Adrenal gland (tissue), 12 donors: Measurements from ENCODE around the gene SAGE1. TPM values are rescaled to one million over a fixed set of nuclear protein-coding genes. Genes with fewer than 3 reads are reported as not detected.
"Not testable (repeated sequence)": the region's sequence is repeated elsewhere in the genome, so short reads cannot be mapped to it uniquely, and the experiment has no call there.

ENCODE experiments used
- DNase-seq, 7 donors: peaks; one replicate each; pipeline ENCODE4 v3.0.0-alpha.2; 2019 to 2020
- H3K27ac ChIP-seq, 5 donors: fragments of 200-600 bp; sonication (generic) in 4 of 5; 1 replicate in 3 of 5; 2 replicates in 2 of 5; pipeline versions ENCODE4 v1.5.1 to v1.8.0; 2016 to 2020; ENCODE audit warnings: mild to moderate bottlenecking in 1 of 5
- H3K27me3 ChIP-seq: fragments of 200-600 bp; 2 replicates; pipeline ENCODE4 v1.8.0; 2021
- H3K36me3 ChIP-seq, 2 donors: fragments of 200-600 bp; replicated peaks in 1 of 2; 1 replicate in 1 of 2; 2 replicates in 1 of 2; pipeline versions ENCODE4 v1.5.1 to v1.8.0; 2018 to 2022
- H3K4me1 ChIP-seq, 2 donors: fragments of 200-600 bp; replicated peaks in 1 of 2; 1 replicate in 1 of 2; 2 replicates in 1 of 2; pipeline versions ENCODE4 v1.5.1 to v1.8.0; 2018 to 2021
- H3K4me3 ChIP-seq, 4 donors: fragments of 200-600 bp; sonication (generic) in 3 of 4; one replicate each; pipeline ENCODE4 v1.5.1; 2016 to 2018
- H3K9me3 ChIP-seq, 3 donors: fragments of 200-600 bp; sonication (generic) in 1 of 3; replicated peaks in 1 of 3; 1 replicate in 2 of 3; 2 replicates in 1 of 3; pipeline versions ENCODE4 v1.5.1 to v1.8.0; 2016 to 2021
- CTCF ChIP-seq, 6 experiments: fragments of 450-650 bp in 4 of 6; fragments of 200-600 bp in 2 of 6; sonication (generic) in 1 of 6; IDR thresholded peaks; 1 replicate in 5 of 6; 2 replicates in 1 of 6; pipeline versions ENCODE4 v1.5.1 to v1.8.0; 2016 to 2021; ENCODE audit warnings: antibody characterized with exemption in 6 of 6, mild to moderate bottlenecking in 2 of 6, moderate library complexity in 1 of 6
- POLR2A ChIP-seq, 2 donors: fragments of 450-650 bp; IDR thresholded peaks; one replicate each; pipeline ENCODE4 v1.6.1; 2017; ENCODE audit warnings: antibody characterized with exemption in 2 of 2, mild to moderate bottlenecking in 2 of 2, moderate library complexity in 1 of 2
- WGBS, 4 donors: extraction: QIAGEN DNeasy Blood & Tissue Kit in 2 of 4; methylation state at CpG; one replicate each; pipeline versions ENCODE4 v1.1.5 to v1.1.7; 2013 to 2017; 5-methylcytosine and 5-hydroxymethylcytosine counted together
- intact Hi-C, 2 donors: fragments of 100-400 bp; cut with DNase I; formaldehyde crosslinking; loops; one replicate each; pipeline versions ENCODE4 v1.14.1 to v1.15.0; 2022 to 2023
- polyA plus RNA-seq, 3 donors: library from polyadenylated mRNA; stranded (reverse); fragments of 200-250 nt in 2 of 3; fragments of 350-450 nt in 1 of 3; fragmentation: Illumina TruSeq in 1 of 3; extraction: RNeasy Lipid Tissue Mini Kit (QIAGEN cat#74804) in 1 of 3; gene quantifications; one replicate each; pipeline ENCODE4 v1.2.3, GENCODE V29; 2013 to 2014
- total RNA-seq, 9 donors: library from RNA; depleted of rRNA in 4 of 9; stranded (reverse); fragments of >200 nt in 4 of 9; fragments of 120-200 nt in 1 of 9; fragmentation: NEBNext Ultra II Directional in 1 of 9; extraction: Animal tissue kit (Norgen Biotek cat#: 25700) in 1 of 9; gene quantifications; one replicate each; pipeline versions ENCODE4 v1.1.0 to v1.2.4, GENCODE V29; 2013 to 2023
- donor health status: healthy with polysubstance abuse.
- donor health status: Bipolar disorder and iron deficiency.
- donor health status: DM: yes; HTN: yes; CAD: no.
- donor health status: DM: no; HTN: no; CAD: no.
- donor health status: DM: no; HTN: no; CAD: no.
- donor health status: DM: yes; HTN: yes; CAD: no.

Gene SAGE1
- total and polyA plus RNA-seq, 12 donors, result 0.03 TPM; not detected in 11

- Histone ChIP-seq H3K27ac (no peak overlapping the region), H3K4me3 (no peak overlapping the region), H3K9me3 (no peaks in the 10 kb centered on the region), H3K27me3 (peaks cover 5% of the 10 kb centered on the region), H3K36me3 (no peaks in the 10 kb centered on the region), H3K4me1 (no peaks in the 10 kb centered on the region)
- 75 to 87% (median 84%) methylated on average over 7 to 14 of the region's 14 CpGs for WGBS, 4 donors
- intact Hi-C loops, result no loop called here
- no peak for TF ChIP-seq POLR2A (IDR thresholded peaks at IDR 0.05)
- TF ChIP-seq CTCF (IDR thresholded peaks at IDR 0.05), result no peak
- no peak for DNase-seq
Observed at GRCh38 chrX:135890087-135890585, 3.4 kb upstream of the SAGE1 start.

GRCh38 chrX:135892781-135893180 lies 735 bp upstream of the SAGE1 start:
- Histone ChIP-seq H3K27me3 (peaks cover 5% of the 10 kb centered on the region), H3K4me1 (no peaks in the 10 kb centered on the region), H3K4me3 (no peak overlapping the region), H3K36me3 (no peaks in the 10 kb centered on the region), H3K9me3 (no peaks in the 10 kb centered on the region), H3K27ac (no peak overlapping the region)
- intact Hi-C loops, result no loop called here
- WGBS, 4 donors, result 74 to 92% (median 84%) methylated on average over 2 to 11 of the region's 11 CpGs
- no peak for TF ChIP-seq POLR2A (IDR thresholded peaks at IDR 0.05)
- no peak for TF ChIP-seq CTCF (IDR thresholded peaks at IDR 0.05)
- DNase-seq, result no peak

GRCh38 chrX:135910251-135910650 lies 16.7 kb downstream of the SAGE1 start:
- no peaks in the 10 kb centered on the region for H3K36me3 ChIP-seq
- DNase-seq, result no peak
- no peak overlapping the region for H3K4me3 ChIP-seq
- WGBS, 4 donors, result 58 to 74% (median 63%) methylated on average over 5 of the region's 5 CpGs
- no peaks in the 10 kb centered on the region for H3K9me3 ChIP-seq
- H3K27me3 ChIP-seq, result peaks cover 7% of the 10 kb centered on the region
- no peaks in the 10 kb centered on the region for H3K4me1 ChIP-seq
- TF ChIP-seq CTCF (IDR thresholded peaks at IDR 0.05) (no peak), POLR2A (IDR thresholded peaks at IDR 0.05) (no peak)
- intact Hi-C loops, result no loop called here
- H3K27ac ChIP-seq, result no peak overlapping the region

- Histone ChIP-seq H3K27me3 (peaks cover 7% of the 10 kb centered on the region), H3K27ac (no peak overlapping the region), H3K4me1 (no peaks in the 10 kb centered on the region), H3K9me3 (no peaks in the 10 kb centered on the region), H3K4me3 (no peak overlapping the region), H3K36me3 (no peaks in the 10 kb centered on the region)
- intact Hi-C loops, result no loop called here
- no peak for TF ChIP-seq POLR2A (IDR thresholded peaks at IDR 0.05)
- TF ChIP-seq CTCF (IDR thresholded peaks at IDR 0.05), result no peak
- no peak for DNase-seq
- 75 to 89% (median 80%) methylated on average over 5 of the region's 5 CpGs for WGBS, 4 donors
Observed at GRCh38 chrX:135914404-135914803, 20.9 kb downstream of the SAGE1 start.

GRCh38 chrX:135920516-135920915 lies 27.0 kb downstream of the SAGE1 start:
- 24 to 66% (median 46%) methylated on average over 1 of the region's 1 CpG for WGBS, 4 donors
- H3K36me3 ChIP-seq, H3K27ac ChIP-seq, H3K27me3 ChIP-seq, DNase-seq, H3K4me1 ChIP-seq, intact Hi-C loops, H3K4me3 ChIP-seq, H3K9me3 ChIP-seq: not testable (repeated sequence)
